HG03354 (cell line): ENCODE results near the gene MRTFA.
"Not testable (repeated sequence)": the region's sequence is repeated elsewhere in the genome, so short reads cannot be mapped to it uniquely, and the experiment has no call there.

Experiments
- ATAC-seq: cut with Tn5 transposase; IDR thresholded peaks from one replicate; pipeline ENCODE4 v1.9.1; 2021; ENCODE audit warnings: mild to moderate bottlenecking; ENCODE audit not compliant: unreplicated experiment, poor library complexity, severe bottlenecking

The MRTFA gene

DNA sequence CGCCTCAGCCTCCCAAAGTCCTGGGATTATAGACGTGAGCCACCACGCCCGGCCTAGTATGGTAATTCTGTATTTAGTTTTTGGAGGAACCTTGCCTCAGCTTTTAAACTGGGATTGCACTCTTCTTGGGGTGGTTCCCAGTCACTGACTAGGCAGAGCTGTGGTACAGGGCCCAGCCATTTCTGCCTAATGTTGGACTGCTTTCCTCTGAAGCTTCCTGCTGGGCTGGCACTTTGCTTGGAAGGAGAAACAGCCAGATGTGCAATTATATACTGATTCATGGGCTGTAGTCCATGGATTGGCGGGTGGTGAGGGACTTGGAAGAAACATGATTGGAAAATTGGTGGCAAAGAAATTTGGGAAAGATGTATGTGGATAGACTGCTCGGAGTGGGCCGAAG is 25.2 kb upstream of the MRTFA start:
- ATAC-seq = no peak

DNA sequence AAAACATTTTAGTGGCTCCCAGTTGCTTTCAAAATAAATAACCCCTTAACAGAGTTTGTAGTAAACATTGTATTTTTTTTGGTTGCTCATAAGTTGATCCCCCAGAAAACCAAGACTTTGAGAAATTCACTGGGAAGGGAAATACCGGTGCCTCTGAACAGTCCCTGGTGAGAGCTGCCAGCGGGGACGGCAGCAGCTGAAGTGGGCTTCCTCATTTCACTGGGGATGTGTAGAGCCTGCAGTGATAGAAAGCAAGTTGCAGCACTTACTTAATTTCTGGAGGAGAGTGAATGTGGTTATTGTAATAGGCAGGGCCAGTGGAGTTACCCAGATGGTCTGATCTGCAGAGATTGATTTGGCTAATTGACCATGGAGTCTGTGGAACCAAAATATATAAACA is 24.2 kb upstream of the MRTFA start:
- ATAC-seq = no peak

DNA sequence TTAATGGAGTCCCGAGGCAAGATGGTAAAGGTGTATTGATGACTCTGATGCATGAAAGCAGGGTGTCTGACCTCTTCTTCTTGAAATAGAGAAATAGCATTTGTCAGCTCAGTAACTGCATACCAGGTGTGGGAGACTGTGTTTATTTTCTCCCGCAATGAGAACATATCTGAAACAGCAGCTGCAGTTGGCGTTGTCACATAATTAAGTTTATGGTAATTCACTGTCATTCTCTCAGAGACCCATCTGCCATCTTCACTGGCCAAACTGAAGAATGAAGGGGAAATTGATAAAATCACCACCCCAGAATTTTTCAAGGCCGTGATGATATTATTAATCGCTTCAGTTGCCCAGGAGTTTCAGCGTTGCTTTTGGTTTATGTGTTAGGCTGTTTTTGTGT is 22.6 kb upstream of the MRTFA start:
- no peak for ATAC-seq

DNA sequence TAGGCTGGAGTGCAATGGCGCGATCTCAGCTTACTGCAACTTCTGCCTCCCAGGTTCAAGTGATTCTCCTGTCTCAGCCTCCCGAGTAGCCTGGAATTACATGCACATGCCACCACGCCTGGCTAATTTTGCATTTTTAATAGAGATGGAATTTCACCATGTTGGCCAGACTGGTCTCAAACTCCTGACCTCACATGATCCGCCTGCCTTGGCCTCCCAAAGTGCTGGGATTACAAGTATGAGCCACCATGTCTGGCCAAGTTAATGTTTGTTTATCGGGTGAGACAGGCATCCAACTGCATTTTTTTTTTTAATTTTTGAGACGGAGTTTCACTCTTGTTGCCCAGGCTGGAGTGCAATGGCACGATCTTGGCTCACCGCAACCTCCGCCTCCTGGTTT is 20.1 kb upstream of the MRTFA start:
- not testable (repeated sequence) for ATAC-seq

DNA sequence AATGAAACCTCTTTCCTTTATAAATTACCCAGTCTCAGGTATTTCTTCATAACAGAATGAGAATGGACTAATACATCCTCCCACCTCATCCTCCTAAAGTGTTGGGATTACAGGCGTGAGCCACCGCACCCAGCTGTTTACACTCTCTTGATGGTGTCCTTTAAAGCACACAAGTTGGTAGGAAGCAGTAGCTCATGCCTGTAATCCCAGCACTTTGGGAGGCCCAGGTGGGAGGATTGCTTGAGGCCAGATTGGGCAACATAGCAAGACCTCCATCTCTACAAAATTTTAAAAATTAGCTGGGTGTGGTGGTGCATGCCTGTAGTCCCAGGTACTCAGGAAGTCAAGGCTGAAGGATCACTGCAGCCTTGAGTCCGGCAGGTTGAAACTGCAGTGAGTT is 19.4 kb upstream of the MRTFA start:
- ATAC-seq = not testable (repeated sequence)

DNA sequence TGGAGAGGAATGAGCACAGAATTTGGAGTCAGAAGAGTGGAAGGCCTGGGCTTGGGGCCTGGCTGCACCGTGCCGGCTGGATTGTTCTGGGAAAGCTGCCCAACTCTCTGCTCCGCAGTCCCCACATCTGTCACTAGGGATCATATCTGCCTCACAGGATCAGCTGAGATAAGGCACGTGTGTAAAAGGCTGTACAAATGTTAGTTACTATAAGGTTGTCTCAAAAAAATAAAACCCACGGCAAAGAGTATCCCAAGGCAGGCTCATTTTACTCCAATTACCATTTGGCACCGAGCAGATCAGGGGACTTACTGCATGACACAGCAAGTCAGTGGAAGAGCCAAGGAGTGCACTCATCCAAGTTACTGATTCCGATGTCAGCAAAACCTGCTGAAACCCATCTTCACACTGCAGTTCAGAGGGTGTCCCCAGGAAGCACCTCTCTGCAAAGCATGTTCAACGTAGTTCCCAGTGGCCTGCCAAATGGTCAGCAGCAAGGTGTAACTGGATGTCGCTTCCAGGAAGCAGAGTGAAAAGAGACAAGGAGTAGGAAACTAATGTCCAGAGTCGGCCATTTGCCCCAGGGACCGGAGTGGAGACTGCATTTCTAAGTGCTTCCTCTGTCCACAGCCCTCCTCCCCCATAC is 18.1 kb upstream of the MRTFA start:
- no peak for ATAC-seq

DNA sequence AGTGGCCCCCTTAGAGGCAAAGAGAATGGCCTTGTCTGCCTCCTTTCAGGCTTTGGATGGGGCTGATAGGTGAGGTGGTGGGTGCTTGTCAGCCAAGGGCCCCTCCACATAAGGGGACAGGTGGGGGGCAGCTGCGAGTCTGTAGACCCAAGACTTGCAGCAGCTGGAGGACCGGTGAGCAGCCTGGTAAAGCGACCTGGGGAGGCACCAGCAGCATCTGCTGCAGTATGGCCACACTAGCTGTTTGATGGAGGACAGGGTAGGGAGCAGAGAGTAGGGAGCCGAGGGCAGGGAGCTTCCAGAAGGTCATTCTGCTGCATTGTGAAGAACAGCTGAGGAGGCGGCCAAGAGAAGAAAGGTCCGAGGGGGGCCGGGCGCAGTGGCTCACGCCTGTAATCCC is 16.8 kb upstream of the MRTFA start:
- no peak for ATAC-seq

DNA sequence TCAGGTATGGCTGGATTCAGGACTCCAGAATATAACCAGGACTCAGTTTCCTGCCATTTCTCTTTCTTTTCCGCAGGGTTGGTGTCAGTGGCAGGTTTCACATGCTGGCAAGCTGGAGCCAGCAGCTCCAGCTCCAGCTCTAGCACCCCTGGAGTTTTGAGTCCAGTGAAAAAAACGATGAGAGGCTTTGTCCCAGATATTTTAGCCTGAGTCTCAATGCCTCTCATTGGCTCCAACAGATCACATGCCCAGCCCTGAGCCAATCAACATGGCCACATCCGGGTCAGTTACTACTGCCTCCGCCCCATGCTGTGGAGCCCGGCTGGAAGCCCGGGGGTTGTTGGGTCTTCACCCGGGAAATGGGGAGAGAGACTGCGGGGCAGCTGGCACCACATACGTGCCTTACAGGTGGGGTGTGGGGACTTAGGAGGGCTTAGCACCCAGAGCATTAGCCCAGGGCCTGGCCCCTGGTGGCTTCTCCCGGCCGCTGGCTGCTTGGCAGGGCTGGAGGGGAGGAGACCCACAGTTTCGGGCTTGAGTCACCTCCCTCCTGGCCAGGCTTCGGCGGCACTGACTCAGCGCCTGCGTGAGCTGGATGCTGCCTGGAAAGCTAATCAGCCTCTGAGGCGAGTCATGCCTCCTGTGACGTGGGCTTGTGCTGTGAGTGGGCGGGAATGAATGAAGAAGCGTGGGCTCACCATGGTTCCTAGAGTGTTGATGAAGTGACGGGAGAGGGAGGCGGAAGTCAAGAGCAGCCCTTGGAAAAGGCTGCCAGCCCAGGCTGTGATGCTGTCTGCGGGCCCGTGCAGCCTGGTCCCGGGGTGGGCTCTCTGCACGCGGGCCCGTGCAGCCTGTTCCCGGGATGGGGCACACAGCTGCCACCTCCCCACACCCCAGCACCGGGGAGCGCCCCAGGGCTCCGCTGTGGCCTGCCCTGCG is 15.3 kb upstream of the MRTFA start:
- ATAC-seq = peak; percentile 73

DNA sequence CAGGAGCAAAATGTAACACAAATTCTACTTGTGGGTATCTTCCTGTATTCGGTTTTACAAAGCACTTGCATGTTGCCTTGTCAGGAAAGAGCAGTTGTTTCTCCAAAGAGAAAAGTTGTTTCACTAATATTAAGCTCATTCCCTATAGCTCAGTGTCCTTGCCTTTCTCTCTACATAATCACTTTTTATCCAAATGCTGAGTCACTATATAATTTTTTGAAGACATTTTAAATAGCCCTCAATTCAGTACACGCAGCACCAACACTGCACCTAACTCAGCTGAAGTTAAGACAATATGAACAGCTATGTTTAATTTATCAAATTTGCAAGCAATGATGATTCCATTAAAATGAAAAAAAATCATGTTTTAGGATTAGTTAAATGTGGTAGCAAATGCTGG is 14.5 kb upstream of the MRTFA start:
- ATAC-seq = no peak

DNA sequence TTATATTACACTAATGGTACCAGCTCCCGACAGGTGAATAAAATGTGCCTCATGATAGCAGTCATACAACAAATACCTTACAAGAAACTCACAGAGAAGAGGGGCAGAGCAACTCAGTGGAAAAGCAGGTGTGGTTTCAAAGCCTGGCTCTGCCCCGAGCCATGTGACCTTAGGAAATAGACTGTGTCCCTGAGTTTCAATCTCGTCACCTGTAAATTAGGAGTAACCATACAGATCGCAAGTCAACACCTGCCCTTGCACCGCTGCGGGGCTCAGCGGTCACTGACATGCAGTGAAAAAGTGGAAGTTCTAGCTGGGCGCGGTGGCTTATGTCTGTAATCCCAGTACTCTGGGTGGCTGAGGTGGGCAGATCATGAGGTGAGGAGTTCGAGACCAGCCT is 11.9 kb upstream of the MRTFA start:
- no peak for ATAC-seq

DNA sequence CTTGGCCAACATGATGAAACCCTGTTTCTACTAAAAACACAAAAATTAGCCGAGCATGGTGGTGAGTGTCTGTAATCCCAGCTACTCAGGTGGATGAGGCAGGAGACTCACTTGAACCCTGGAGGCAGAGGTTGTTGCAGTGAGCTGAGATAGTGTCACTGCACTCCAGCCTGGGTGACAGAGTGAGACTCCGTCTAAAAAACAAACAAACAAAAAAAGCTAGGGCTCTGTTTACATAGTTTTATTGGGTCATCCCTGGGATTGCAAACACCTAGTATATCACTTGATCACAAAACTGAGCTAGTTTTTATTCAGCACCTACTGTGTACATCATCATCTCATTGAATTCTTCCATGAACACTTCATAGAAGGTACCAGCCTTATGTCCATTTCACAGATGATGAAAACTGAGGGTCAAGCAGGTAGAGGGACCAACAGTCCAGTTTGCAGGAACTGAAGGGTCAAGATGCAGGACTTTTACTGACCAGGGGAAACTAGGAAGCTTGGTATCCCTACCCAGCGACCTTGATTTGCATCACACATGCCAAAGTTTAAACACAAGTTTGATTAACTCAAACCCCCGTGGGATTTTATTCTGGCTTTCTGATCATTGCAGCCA is 9.2 kb upstream of the MRTFA start:
- ATAC-seq = no peak

DNA sequence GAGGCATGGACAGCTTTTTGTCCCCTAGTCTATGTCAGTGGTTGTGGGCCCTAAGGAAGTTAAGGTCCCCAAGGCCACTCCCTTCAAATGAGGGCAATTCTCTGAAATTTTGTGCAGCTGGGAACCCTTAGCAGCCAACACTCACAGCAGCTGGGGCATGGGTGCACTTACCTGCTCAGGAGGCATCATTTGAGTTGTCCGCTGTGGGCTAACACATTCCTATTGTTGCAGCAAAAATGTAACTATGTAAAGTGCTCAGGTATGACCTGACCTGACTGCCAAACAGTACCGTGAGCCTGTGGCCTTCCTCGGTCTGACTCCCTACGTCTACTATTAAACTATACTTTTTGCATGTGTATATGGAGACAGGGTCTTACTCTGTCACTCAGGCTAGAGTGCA is 5.8 kb upstream of the MRTFA start:
- ATAC-seq = no peak

DNA sequence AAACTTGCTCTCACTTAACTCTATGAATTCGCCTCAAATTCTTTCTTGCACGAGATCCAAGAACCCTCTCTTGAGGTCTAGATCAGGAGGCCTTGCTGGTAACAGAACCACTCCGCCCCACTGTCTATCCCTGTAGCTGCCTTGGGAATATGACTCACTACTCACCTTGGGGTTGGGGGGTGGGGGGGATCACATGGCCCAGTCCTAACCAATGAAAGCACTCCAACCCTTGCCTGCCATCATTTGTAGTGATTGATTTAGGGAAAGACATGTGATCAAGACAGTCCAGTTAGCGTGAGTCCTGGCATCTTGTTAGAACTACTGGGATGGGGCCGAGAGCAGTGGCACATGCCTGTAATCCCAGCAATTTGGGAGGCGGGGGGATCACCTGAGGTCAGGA is 4.8 kb upstream of the MRTFA start:
- no peak for ATAC-seq

DNA sequence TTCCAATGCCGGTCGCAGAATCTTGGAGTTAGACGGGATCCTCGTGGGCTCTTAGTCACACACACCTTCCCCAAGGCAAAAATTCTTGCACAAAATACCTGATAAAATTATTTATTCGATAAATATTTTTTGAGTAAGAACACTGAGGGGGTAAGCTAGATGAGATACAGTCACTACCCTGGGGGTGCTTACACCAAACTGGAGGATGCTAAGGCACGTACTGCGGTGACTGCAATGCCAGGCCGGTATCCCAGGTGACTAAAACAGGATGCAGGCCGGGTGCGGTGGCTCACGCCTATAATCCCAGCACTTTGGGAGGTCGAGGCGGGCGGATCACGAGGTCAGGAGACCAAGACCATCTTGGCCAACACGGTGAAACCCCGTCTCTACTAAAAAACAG is 1.7 kb upstream of the MRTFA start:
- no peak for ATAC-seq

DNA sequence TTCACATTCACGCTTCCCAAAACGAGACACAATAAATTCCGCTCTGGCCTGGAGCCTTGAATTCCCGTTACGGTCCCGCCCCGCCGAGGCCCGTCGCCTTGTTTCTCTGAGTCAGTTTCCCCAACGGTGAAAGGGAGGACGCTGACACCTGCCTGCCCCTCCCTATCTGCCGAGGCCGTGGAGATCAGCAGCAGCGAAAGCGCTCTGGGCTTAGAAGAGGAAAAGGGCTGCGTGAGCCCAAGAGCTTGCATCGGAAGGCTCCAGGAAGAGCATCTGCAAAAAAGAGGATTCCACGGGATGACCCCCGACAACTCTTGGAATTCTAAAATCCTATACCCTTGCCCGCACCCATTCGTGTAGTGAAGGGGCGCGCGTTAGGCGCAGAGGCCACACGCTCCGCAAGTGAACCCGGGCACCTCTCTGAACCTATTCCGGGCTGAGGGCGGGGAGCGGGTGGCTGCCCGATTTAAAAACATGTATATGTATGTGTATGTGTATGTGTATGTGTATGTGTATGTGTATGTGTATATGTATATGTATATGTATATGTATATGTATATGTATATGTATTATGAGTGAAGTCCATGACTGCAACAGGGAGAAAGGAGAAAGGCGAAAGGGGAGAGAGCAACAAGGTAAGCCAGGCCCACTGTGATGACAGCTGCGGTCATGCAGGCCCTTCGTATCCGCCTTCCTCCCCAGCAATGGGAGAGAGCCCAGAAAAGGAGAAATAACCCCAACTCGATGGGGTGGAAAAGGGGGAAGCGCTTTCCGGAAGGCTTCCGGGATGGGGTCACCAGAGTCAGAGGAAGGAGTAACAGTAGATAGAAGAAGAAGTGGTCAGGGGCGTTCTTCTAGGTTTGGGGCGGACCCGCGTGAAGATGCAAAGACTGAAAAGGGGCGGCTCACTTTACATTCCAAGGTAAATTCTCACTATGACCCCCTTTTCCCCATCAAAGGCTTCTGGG is 948 bp upstream of the MRTFA start:
- peak; percentile 3 for ATAC-seq

DNA sequence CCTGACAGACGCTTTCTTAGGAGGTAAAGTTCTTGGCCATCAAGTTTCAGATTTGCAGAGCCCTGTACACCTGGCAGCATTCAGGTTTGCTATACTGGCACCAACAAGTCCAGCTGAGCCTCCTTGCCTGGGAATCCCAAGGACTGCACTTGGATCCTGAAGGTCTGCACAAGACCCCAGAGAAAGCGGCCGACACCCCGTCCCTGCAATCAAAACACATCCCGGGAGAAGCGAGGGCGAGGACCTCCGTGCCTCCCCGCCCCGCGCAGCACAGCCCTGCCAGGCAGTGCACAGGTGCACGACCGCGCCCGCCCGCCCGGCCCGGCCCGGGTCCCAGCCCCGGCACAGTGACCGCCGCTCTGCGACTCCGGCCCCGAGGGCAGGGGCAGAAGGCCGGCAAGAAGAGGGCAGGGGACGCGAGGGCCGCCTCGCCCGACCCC is 559 bp downstream of the MRTFA start:
- peak; percentile 30 for ATAC-seq

DNA sequence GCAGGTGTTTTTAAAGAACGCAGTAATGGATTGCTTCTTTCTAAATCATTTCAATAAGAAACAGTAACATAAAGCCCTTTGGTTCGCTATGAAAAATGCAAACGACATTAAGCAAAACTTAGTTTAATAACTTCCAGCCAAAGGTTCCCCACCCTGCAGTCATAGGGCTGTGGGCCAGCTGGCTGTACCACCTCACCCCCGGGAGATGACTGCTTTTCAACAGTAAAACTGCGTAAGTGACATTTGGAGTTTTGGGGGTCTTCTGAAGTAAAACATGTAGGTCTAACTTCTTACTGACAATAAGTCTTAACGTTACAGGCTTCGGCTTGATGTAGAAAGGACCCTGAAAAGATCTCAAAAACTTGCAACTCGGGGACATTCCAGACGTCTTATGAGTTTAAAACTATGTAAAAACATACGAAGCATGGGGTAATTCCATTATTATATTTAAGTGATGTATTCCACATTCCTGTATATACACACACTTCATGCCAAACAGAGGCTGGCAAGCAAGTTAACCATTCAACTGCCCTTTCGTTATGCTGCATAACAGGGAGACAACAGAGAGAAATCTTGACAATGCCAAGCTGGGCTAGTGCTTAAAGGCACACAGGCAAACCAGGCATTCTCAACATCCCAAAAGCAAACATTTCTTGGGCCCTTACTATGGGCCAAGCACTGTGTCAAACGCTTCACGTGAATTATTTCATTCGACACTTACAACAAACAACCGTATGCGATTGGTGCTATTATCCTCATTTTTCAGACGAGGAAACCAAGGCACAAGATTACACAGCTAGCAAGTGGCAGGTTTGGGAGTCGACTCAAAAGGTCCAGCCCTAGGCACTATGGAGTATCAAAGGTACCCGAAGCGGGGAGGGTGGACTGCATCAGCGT is 1.2 kb downstream of the MRTFA start:
- no peak for ATAC-seq

DNA sequence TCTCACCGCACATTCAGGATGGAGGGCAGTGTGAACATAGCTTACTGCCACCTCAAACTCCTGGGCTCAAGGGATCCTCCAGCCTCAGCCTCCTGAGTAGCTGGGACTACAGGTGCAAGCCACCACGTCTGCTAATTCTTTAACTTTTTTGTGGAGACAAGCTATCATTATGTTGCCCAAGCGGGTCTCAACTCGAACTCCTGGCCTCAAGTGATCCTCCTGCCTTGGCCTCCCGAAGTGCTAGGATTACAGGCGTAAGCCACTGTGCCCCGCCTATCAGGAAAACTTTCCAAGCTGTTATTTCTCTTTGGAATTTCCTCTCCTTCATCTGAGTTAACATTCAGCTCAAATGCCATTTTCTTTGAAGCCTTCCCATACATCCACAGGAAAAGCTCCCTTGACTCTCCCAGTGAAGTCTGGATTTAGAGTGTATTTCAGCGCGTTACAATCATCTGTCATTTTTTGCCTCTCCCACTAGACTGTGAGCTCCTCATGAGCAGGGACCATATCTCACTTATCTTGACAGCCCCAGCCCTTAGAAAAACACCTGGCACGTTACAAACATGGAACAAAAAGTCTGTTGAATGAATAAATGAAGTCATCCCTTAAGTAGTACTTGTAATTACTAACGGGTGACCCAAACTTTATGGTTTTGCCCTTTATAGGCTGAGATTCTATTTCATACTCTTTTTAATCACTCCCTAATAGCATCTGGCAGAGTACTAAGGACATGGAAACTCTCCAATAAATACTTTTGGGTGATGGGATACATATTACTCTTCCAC is 2.2 kb downstream of the MRTFA start:
- no peak for ATAC-seq
